NOMO-1 (cell line): Measurements from ENCODE around the gene EXOC4.
"Not testable (repeated sequence)": the region's sequence is repeated elsewhere in the genome, so short reads cannot be mapped to it uniquely, and the experiment has no call there.

Source experiments
- DNase-seq, 2 experiments: peaks; one replicate each; lab custom pipeline; 2025; ENCODE audit not compliant: unreplicated experiment in 2 of 2; lab: John Stamatoyannopoulos, UW

EXOC4 gene

GRCh38 chr7:134073276-134073675 lies 820.4 kb downstream of the EXOC4 start:
- no peak for DNase-seq

GRCh38 chr7:134075799-134076198 lies 822.9 kb downstream of the EXOC4 start:
- no peak for DNase-seq

GRCh38 chr7:134077560-134077959 lies 824.7 kb downstream of the EXOC4 start:
- not testable (repeated sequence) for DNase-seq

- DNase-seq, result no peak
These were observed 826.1 kb downstream of the EXOC4 start for GRCh38 chr7:134078991-134079390.

GRCh38 chr7:134081695-134082094 lies 828.8 kb downstream of the EXOC4 start:
- no peak for DNase-seq

- no peak for DNase-seq
These were observed 831.0 kb downstream of the EXOC4 start for GRCh38 chr7:134083766-134084487.

- peak; percentile 66 to 69 for DNase-seq
These were observed 831.7 kb downstream of the EXOC4 start for GRCh38 chr7:134084488-134085144.

- no peak for DNase-seq
These were observed 832.4 kb downstream of the EXOC4 start for GRCh38 chr7:134085311-134085710.

- DNase-seq, result no peak
These were observed 834.3 kb downstream of the EXOC4 start for GRCh38 chr7:134086998-134087735.

- no peak for DNase-seq
These were observed 835.3 kb downstream of the EXOC4 start for GRCh38 chr7:134088199-134088598.

- no peak for DNase-seq
These were observed 836.6 kb downstream of the EXOC4 start for GRCh38 chr7:134089446-134089845.

GRCh38 chr7:134098072-134098471 lies 845.2 kb downstream of the EXOC4 start:
- DNase-seq, result no peak

GRCh38 chr7:134101716-134102115 lies 848.8 kb downstream of the EXOC4 start:
- peak in 1 of 2 experiments; percentile 20 for DNase-seq

GRCh38 chr7:134104166-134104565 lies 851.3 kb downstream of the EXOC4 start:
- no peak for DNase-seq

GRCh38 chr7:134105841-134106240 lies 853.0 kb downstream of the EXOC4 start:
- no peak for DNase-seq

GRCh38 chr7:134108802-134109201 lies 855.9 kb downstream of the EXOC4 start:
- no peak for DNase-seq

- no peak for DNase-seq
These were observed 860.8 kb downstream of the EXOC4 start for GRCh38 chr7:134113655-134114054.

GRCh38 chr7:134114992-134115391 lies 862.1 kb downstream of the EXOC4 start:
- no peak for DNase-seq
